ENCODE measurements around the gene SYCP3. TPM values are rescaled to one million over a fixed set of nuclear protein-coding genes. Genes with fewer than 3 reads are reported as not detected.

The SYCP3 gene
- polyA plus RNA-seq, 1 experiment = not detected

GRCh38 chr12:101782273-101782731, 43.0 kb upstream of the SYCP3 start:
- ChIA-PET POLR2A (no interaction called here), CTCF (interaction anchor here (0.9 to 1.2 kb wide), 2 partner anchors 10 to 23 kb away, joined by 3 to 5 read pairs; no protein-coding TSS in a partner anchor)
- TF ChIP-seq, protein P1, sequence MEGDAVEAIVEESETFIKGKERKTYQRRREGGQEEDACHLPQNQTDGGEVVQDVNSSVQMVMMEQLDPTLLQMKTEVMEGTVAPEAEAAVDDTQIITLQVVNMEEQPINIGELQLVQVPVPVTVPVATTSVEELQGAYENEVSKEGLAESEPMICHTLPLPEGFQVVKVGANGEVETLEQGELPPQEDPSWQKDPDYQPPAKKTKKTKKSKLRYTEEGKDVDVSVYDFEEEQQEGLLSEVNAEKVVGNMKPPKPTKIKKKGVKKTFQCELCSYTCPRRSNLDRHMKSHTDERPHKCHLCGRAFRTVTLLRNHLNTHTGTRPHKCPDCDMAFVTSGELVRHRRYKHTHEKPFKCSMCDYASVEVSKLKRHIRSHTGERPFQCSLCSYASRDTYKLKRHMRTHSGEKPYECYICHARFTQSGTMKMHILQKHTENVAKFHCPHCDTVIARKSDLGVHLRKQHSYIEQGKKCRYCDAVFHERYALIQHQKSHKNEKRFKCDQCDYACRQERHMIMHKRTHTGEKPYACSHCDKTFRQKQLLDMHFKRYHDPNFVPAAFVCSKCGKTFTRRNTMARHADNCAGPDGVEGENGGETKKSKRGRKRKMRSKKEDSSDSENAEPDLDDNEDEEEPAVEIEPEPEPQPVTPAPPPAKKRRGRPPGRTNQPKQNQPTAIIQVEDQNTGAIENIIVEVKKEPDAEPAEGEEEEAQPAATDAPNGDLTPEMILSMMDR (IDR thresholded peaks at IDR 0.05; ENCODE audit: insufficient read depth, low read depth, low read length) = no peak
- no peaks in the 10 kb centered on the region for H3K27me3 ChIP-seq (ENCODE audit: control insufficient read depth, insufficient read depth, low read length)
- H3K36me3 ChIP-seq (ENCODE audit: control insufficient read depth, insufficient read depth, low read length) = no peaks in the 10 kb centered on the region
- no peak overlapping the region for H3K4me3 ChIP-seq (ENCODE audit: low read depth, low read length)
- DNase-seq (ENCODE audit: low read depth) = peak; percentile 17

DNA sequence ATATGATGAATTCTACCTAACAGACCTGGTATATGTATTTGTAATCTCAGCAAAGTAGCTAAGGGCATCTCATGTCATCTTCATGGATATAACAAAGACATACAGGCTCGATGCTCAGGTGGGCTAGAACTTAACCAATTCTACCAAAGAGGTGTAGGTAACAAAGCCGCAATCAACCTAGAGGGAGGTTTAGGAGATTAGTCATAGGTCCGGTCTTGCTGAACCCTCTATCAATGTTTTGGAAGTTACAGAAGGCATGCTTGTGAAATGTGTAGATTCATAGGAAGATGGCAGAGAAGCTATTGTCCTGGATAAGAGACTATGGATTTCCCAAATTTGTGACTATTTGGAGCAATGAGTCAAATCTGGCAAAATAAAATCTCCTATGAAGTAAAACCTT, 42.6 kb upstream of the SYCP3 start:
- TF ChIP-seq, protein P1 (IDR thresholded peaks at IDR 0.05; ENCODE audit: insufficient read depth, low read depth, low read length) = no peak
- Histone ChIP-seq H3K36me3 (ENCODE audit: control insufficient read depth, insufficient read depth, low read length) (peaks cover 3% of the 10 kb centered on the region), H3K4me3 (ENCODE audit: low read depth, low read length) (no peak overlapping the region), H3K27me3 (ENCODE audit: control insufficient read depth, insufficient read depth, low read length) (no peaks in the 10 kb centered on the region)
- POLR2A ChIA-PET = no interaction called here
- DNase-seq (ENCODE audit: low read depth) = no peak
- CTCF ChIA-PET = interaction anchor here (0.9 to 1.2 kb wide), 2 partner anchors 9 to 22 kb away, joined by 3 to 5 read pairs; no protein-coding TSS in a partner anchor

DNA sequence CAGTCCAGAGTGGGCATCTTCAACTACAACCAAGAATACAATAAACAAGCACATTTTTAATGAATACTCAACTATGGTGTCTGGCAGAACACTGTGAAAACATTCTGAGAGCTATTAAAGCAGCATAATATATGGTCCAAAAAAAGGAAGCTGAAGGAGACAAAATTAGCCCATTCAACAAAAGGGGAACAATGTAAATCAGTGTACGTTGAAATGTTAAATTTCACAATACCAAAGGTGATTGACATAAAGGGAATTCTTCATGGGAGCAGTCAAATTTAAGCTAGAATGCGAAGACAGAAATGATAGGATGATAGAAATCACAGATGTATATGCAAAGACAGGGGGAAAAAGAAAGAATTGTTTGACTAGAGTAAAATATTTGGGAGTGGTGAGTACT, 41.3 kb upstream of the SYCP3 start:
- no peak for DNase-seq (ENCODE audit: low read depth)
- no peak overlapping the region for H3K4me3 ChIP-seq (ENCODE audit: low read depth, low read length)
- H3K36me3 ChIP-seq (ENCODE audit: control insufficient read depth, insufficient read depth, low read length) = peaks cover 5% of the 10 kb centered on the region
- TF ChIP-seq, protein P1 (IDR thresholded peaks at IDR 0.05; ENCODE audit: insufficient read depth, low read depth, low read length) = no peak
- ChIA-PET POLR2A (no interaction called here), CTCF (interaction anchor here (1.0 to 3.2 kb wide), 4 partner anchors 10 to 156 kb away, joined by 3 to 19 read pairs (median 10); partner anchors contain the start of gene GNPTAB)
- no peaks in the 10 kb centered on the region for H3K27me3 ChIP-seq (ENCODE audit: control insufficient read depth, insufficient read depth, low read length)

DNA sequence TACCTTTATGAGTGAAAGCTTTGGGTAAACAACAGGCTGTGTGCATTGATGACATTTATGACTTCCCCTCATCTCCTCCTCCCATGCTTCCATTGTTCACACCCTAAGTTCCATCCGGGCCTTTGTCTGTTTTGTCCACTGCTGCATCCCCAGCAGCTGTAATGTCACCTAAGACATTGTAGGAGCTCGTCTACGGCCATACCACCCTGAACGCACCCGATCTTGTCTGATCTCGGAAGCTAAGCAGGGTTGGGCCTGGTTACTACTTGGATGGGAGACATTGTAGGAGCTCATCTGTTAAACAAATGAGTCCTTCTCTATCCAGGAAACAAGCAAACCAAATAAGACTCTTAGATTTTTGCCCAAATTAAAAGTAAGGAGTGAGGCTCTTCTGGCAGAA, 40.4 kb upstream of the SYCP3 start:
- TF ChIP-seq, protein P1 (IDR thresholded peaks at IDR 0.05; ENCODE audit: insufficient read depth, low read depth, low read length) = no peak
- POLR2A ChIA-PET = no interaction called here
- CTCF ChIA-PET = interaction anchor here (0.6 to 3.2 kb wide), 7 partner anchors 9 to 354 kb away, joined by 3 to 19 read pairs (median 3); partner anchors contain the start of gene GNPTAB
- H3K4me3 ChIP-seq (ENCODE audit: low read depth, low read length) = no peak overlapping the region
- H3K27me3 ChIP-seq (ENCODE audit: control insufficient read depth, insufficient read depth, low read length) = no peaks in the 10 kb centered on the region
- DNase-seq (ENCODE audit: low read depth) = no peak
- H3K36me3 ChIP-seq (ENCODE audit: control insufficient read depth, insufficient read depth, low read length) = peaks cover 5% of the 10 kb centered on the region

GRCh38 chr12:101779200-101779599, 39.9 kb upstream of the SYCP3 start:
- POLR2A ChIA-PET = no interaction called here
- CTCF ChIA-PET = interaction anchor here (0.6 to 3.2 kb wide), 7 partner anchors 13 to 924 kb away, joined by 3 to 19 read pairs (median 3); partner anchors contain the start of gene GNPTAB
- no peak for DNase-seq (ENCODE audit: low read depth)
- H3K27me3 ChIP-seq (ENCODE audit: control insufficient read depth, insufficient read depth, low read length) = no peaks in the 10 kb centered on the region
- H3K4me3 ChIP-seq (ENCODE audit: low read depth, low read length) = no peak overlapping the region
- TF ChIP-seq, protein P1 (IDR thresholded peaks at IDR 0.05; ENCODE audit: insufficient read depth, low read depth, low read length) = no peak
- H3K36me3 ChIP-seq (ENCODE audit: control insufficient read depth, insufficient read depth, low read length) = peaks cover 5% of the 10 kb centered on the region

All from BJ (cell line).